A549 (cell line): ENCODE measurements around the gene RORC. TPM values are rescaled to one million over a fixed set of nuclear protein-coding genes. Genes with fewer than 3 reads are reported as not detected.
"Not testable (repeated sequence)": the region's sequence is repeated elsewhere in the genome, so short reads cannot be mapped to it uniquely, and the experiment has no call there.

Experiments
- ATAC-seq, 2 experiments: fragments of 200-7000 bp in 1 of 2; fragments of >200 bp in 1 of 2; cut with Nextera tagmentation in 1 of 2; cut with Tn5 transposase in 1 of 2; 3 replicates each; pipeline versions ENCODE4 v1.8.0 to v1.9.1; 2018 to 2020; ENCODE audit warnings: mild to moderate bottlenecking in 1 of 2, moderate library complexity in 1 of 2
- CTCF ChIA-PET: fragments of 300-600 bp; sonication (Branson Sonifier 250); formaldehyde crosslinking; extraction: SDS; loops from one replicate; lab custom pipeline; 2021; ENCODE audit warnings: antibody characterized with exemption, inconsistent platforms; lab: Yijun Ruan, JAX
- POLR2A ChIA-PET: fragments of 350-600 bp; formaldehyde crosslinking; extraction: SDS; loops from one replicate; lab custom pipeline; 2021; ENCODE audit warnings: antibody characterized with exemption, inconsistent platforms; lab: Yijun Ruan, JAX
- DNase-seq, 2 experiments: peaks; one replicate each; pipeline versions ENCODE4 v3.0.0 to v3.0.0-alpha.2; 2011 to 2016; ENCODE audit warnings: low read depth in 1 of 2, low spot score in 1 of 2
- FAIRE-seq: peaks from 2 replicates; lab custom pipeline; 2011; peaks lifted over from hg19 to GRCh38; lab: Jason Lieb, UNC
- H3K27ac ChIP-seq, 2 experiments: fragments of >200 bp; sonication (Bioruptor Twin); formaldehyde crosslinking; 3 replicates each; pipeline ENCODE4 v1.5.1; 2016 to 2017
- H3K4me1 ChIP-seq: fragments of >200 bp; sonication (Bioruptor Twin); formaldehyde crosslinking; 3 replicates; pipeline ENCODE4 v1.6.1; 2016
- H3K4me2 ChIP-seq: fragments of >200 bp; sonication (Bioruptor Twin); formaldehyde crosslinking; 3 replicates; pipeline ENCODE4 v1.6.1; 2016
- H3K4me3 ChIP-seq: fragments of >200 bp; sonication (Bioruptor Twin); formaldehyde crosslinking; 3 replicates; pipeline ENCODE4 v1.5.1; 2016
- H3K9me3 ChIP-seq: fragments of >200 bp; sonication (Bioruptor Twin); formaldehyde crosslinking; 3 replicates; pipeline ENCODE4 v1.6.1; 2016
- CEBPB ChIP-seq, 2 experiments: fragments of >200 bp in 1 of 2; sonication (Bioruptor Twin) in 1 of 2; formaldehyde crosslinking in 1 of 2; IDR thresholded peaks; 2 replicates each; pipeline ENCODE4 v1.6.1; 2012 to 2016
- CHD2 ChIP-seq: fragments of 150-350 bp; IDR thresholded peaks from 2 replicates; pipeline ENCODE4 v1.6.1; 2014; ENCODE audit warnings: low read length; ENCODE audit not compliant: partially characterized antibody
- CHD4 ChIP-seq: fragments of 200-600 bp; sonication (generic); IDR thresholded peaks from 2 replicates; pipeline ENCODE4 v1.6.1; 2016; ENCODE audit warnings: antibody characterized with exemption, mild to moderate bottlenecking, borderline replicate concordance
- E2F6 ChIP-seq: IDR thresholded peaks from 2 replicates; pipeline ENCODE4 v1.6.1; 2012; ENCODE audit warnings: low read depth, borderline replicate concordance
- ESRRA ChIP-seq: fragments of 150-350 bp; IDR thresholded peaks from 2 replicates; pipeline ENCODE4 v1.6.1; 2014; ENCODE audit warnings: mild to moderate bottlenecking, low read length, borderline replicate concordance
- HES2 ChIP-seq: fragments of >200 bp; sonication (Bioruptor Twin); formaldehyde crosslinking; IDR thresholded peaks from 2 replicates; pipeline ENCODE4 v1.6.1; 2016
- HMGXB4 ChIP-seq: fragments of 250-450 bp; sonication (Bioruptor Pico); IDR thresholded peaks from 2 replicates; pipeline ENCODE4 v1.5.0; 2021; ENCODE audit warnings: mild to moderate bottlenecking, moderate library complexity, borderline replicate concordance
- JUNB ChIP-seq: fragments of >200 bp; sonication (Bioruptor Twin); formaldehyde crosslinking; IDR thresholded peaks from 2 replicates; pipeline ENCODE4 v1.6.1; 2016
- MAFK ChIP-seq: fragments of 450-650 bp; IDR thresholded peaks from 2 replicates; pipeline ENCODE4 v1.6.1; 2014; ENCODE audit not compliant: partially characterized antibody
- PBX3 ChIP-seq: IDR thresholded peaks from 2 replicates; pipeline ENCODE4 v1.6.1; 2012
- POLR2AphosphoS2 ChIP-seq: conservative IDR thresholded peaks from 2 replicates; pipeline ENCODE4 v1.6.1; 2012; ENCODE audit warnings: low read length, improper control_type of control experiment, inconsistent platforms
- RFX5 ChIP-seq: fragments of 450-650 bp; IDR thresholded peaks from 2 replicates; pipeline ENCODE4 v1.7.1; 2014; ENCODE audit warnings: antibody characterized with exemption, mild to moderate bottlenecking, moderate library complexity
- WGBS: methylation state at CpG from one replicate; pipeline ENCODE4 v1.1.6; 2017; ENCODE audit errors: missing lambda C conversion rate; 5-methylcytosine and 5-hydroxymethylcytosine counted together
- polyA plus RNA-seq, 4 experiments: library from polyadenylated mRNA; depleted of rRNA in 3 of 4; stranded (reverse); fragments of >200 nt; fragmentation: RNase III in 1 of 4; extraction: RNeasy Plus Mini Kit Qiagen cat#74134 plus additional on column Dnase treatment in 1 of 4; gene quantifications; 2 replicates in 3 of 4; 3 replicates in 1 of 4; pipeline ENCODE4 v1.2.3, GENCODE V29; 2011 to 2017

RORC gene
- polyA plus RNA-seq, 2 of the 4 experiments (the other 2 are of a cell fraction) = 0.06 to 0.25 TPM

GRCh38 chr1:151858886-151859665 lies 27.5 kb upstream of the RORC start:
- H3K9me3 ChIP-seq = no peaks in the 10 kb centered on the region
- no peak for ATAC-seq
- POLR2A ChIA-PET = no interaction called here
- TF ChIP-seq RFX5 = no peak
- no peak for TF ChIP-seq PBX3
- H3K4me2 ChIP-seq = no peak overlapping the region
- no peaks in the 10 kb centered on the region for H3K4me1 ChIP-seq
- no peak for DNase-seq
- CTCF ChIA-PET = interaction anchor here (0.6 to 2.1 kb wide), 8 partner anchors 10 to 518 kb away, joined by 3 to 7 read pairs (median 4); partner anchors contain the start of genes C2CD4D and THEM4
- WGBS = 89% methylated on average over 3 of the region's 6 CpGs
- no peak for FAIRE-seq
- no peak overlapping the region for H3K4me3 ChIP-seq
- no peak overlapping the region for H3K27ac ChIP-seq

GRCh38 chr1:151858030-151858746 lies 26.6 kb upstream of the RORC start:
- H3K27ac ChIP-seq = no peak overlapping the region
- no peak overlapping the region for H3K4me3 ChIP-seq
- ChIA-PET CTCF (interaction anchor here (0.6 to 2.1 kb wide), 8 partner anchors 9 to 517 kb away, joined by 3 to 7 read pairs (median 3); partner anchors contain the start of gene THEM4), POLR2A (no interaction called here)
- no peak for TF ChIP-seq E2F6
- no peak for TF ChIP-seq HES2
- TF ChIP-seq MAFK = no peak
- TF ChIP-seq JUNB = no peak
- no peak for TF ChIP-seq HMGXB4
- TF ChIP-seq CEBPB (IDR thresholded peaks at IDR 0.05) = no peak
- no peak for TF ChIP-seq POLR2AphosphoS2
- TF ChIP-seq CHD4 = no peak
- no peak for TF ChIP-seq CHD2
- H3K9me3 ChIP-seq = no peaks in the 10 kb centered on the region
- H3K4me2 ChIP-seq = no peak overlapping the region
- no peak for FAIRE-seq
- H3K4me1 ChIP-seq = no peaks in the 10 kb centered on the region
- DNase-seq = no peak
- no peak for ATAC-seq
- 63% methylated on average over 3 of the region's 3 CpGs for WGBS

GRCh38 chr1:151855933-151856332 lies 24.3 kb upstream of the RORC start:
- TF ChIP-seq ESRRA (no peak), MAFK (peak; percentile 84)
- no peak for FAIRE-seq
- H3K4me1 ChIP-seq = no peaks in the 10 kb centered on the region
- H3K4me2 ChIP-seq = no peak overlapping the region
- 75% methylated on average over 4 of the region's 4 CpGs for WGBS
- no peak for ATAC-seq
- no peak overlapping the region for H3K27ac ChIP-seq
- H3K4me3 ChIP-seq = no peak overlapping the region
- POLR2A ChIA-PET = interaction anchor here (0.7 kb wide), 1 partner anchor 132 kb away, joined by 3 read pairs; no protein-coding TSS in a partner anchor
- no peaks in the 10 kb centered on the region for H3K9me3 ChIP-seq
- DNase-seq = no peak
- CTCF ChIA-PET = interaction anchor here (1.3 kb wide), 1 partner anchor 20 kb away, joined by 5 read pairs; no protein-coding TSS in a partner anchor

- ATAC-seq, FAIRE-seq, H3K4me1 ChIP-seq, H3K9me3 ChIP-seq, H3K4me3 ChIP-seq, CTCF ChIA-PET, H3K27ac ChIP-seq, DNase-seq, H3K4me2 ChIP-seq: not testable (repeated sequence)
- 82% methylated on average over 8 of the region's 8 CpGs for WGBS
- POLR2A ChIA-PET = interaction anchor here (0.7 kb wide), 1 partner anchor 131 kb away, joined by 3 read pairs; no protein-coding TSS in a partner anchor
Observed at GRCh38 chr1:151855516-151855915, 23.9 kb upstream of the RORC start.
